ENCODE measurements around the gene FGF14. TPM values are rescaled to one million over a fixed set of nuclear protein-coding genes. Genes with fewer than 3 reads are reported as not detected.

The FGF14 gene
- total and polyA plus RNA-seq, 2 of the 4 experiments (the other 2 are of a cell fraction): under 0.01 TPM; not detected in 1

DNA sequence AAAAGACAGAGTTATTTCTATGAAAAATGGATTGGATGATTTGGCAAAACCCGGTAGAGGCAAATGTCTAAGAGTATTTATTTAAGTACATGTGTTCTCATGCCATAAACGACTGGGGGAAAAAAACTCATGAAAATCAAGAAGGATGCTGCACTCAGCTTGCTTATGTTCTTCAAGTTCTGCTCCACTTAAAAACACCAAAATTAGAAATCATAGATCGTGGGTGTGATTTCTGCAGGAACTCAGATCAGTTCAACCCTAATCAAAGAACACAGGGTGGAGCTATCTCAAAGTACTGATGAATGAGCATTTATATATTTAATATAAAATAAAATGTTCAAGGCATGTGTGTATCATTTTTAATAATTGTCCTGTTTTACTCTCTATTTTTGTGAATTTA lies 103.8 kb downstream of the FGF14 start:
- H2AFZ ChIP-seq (replicated peaks; ENCODE audit: low read length, poor library complexity): no peak overlapping the region
- no peak for TF ChIP-seq CHD1 (IDR thresholded peaks at IDR 0.05; ENCODE audit: low read depth, low read length)
- TF ChIP-seq CEBPB (IDR thresholded peaks at IDR 0.05; ENCODE audit: low read depth, low read length): no peak
- TF ChIP-seq MAFK (IDR thresholded peaks at IDR 0.05; ENCODE audit: low read depth, low read length): no peak
- TF ChIP-seq RFX5 (IDR thresholded peaks at IDR 0.05; ENCODE audit: low read depth, low read length): no peak
- TF ChIP-seq, protein P1, sequence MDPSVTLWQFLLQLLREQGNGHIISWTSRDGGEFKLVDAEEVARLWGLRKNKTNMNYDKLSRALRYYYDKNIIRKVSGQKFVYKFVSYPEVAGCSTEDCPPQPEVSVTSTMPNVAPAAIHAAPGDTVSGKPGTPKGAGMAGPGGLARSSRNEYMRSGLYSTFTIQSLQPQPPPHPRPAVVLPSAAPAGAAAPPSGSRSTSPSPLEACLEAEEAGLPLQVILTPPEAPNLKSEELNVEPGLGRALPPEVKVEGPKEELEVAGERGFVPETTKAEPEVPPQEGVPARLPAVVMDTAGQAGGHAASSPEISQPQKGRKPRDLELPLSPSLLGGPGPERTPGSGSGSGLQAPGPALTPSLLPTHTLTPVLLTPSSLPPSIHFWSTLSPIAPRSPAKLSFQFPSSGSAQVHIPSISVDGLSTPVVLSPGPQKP (IDR thresholded peaks at IDR 0.05; ENCODE audit: borderline replicate concordance, low read depth, low read length): no peak
- no peak for TF ChIP-seq MXI1 (IDR thresholded peaks at IDR 0.05; ENCODE audit: borderline replicate concordance, low read depth, low read length)
- no peak for TF ChIP-seq BHLHE40 (IDR thresholded peaks at IDR 0.05; ENCODE audit: low read depth, low read length)
- H3K9ac ChIP-seq (ENCODE audit: low read depth, low read length): no peak overlapping the region
- H3K23ac ChIP-seq (ENCODE audit: low read depth, low read length): no peak overlapping the region
- intact Hi-C loops (cut with micrococcal nuclease) (no loop called here), in situ Hi-C loops (cut with MboI; ENCODE audit: low sequenced_read_pairs) (no loop called here), dilution Hi-C loops (cut with HindIII; ENCODE audit: low sequenced_read_pairs, unreplicated experiment) (no loop called here)
- H2BK15ac ChIP-seq (ENCODE audit: low read depth, low read length): no peak overlapping the region
- BruUV-seq (replicated peaks): no TSS peak
- H3K56ac ChIP-seq (ENCODE audit: extremely low read depth, insufficient read depth, low read length): no peak overlapping the region
- peaks cover 3% of the 10 kb centered on the region for H3K27me3 ChIP-seq (ENCODE audit: control insufficient read depth, insufficient read depth, low read length)
- no peak overlapping the region for H3K18ac ChIP-seq (ENCODE audit: low read depth, low read length)
- ChIA-PET CTCF (no interaction called here), POLR2A (ENCODE audit: unreplicated experiment) (no interaction called here)
- no peak overlapping the region for H2BK5ac ChIP-seq (ENCODE audit: low read depth, low read length, poor library complexity, severe bottlenecking)
- no peak overlapping the region for H3K14ac ChIP-seq (replicated peaks; ENCODE audit: low read depth, low read length)
- no peak overlapping the region for H2BK120ac ChIP-seq (ENCODE audit: low read depth, low read length)
- H2AK5ac ChIP-seq (ENCODE audit: low read depth, low read length): no peak overlapping the region
- no peak overlapping the region for H3K4me3 ChIP-seq (ENCODE audit: insufficient read depth, low read depth, low read length)
- H3K4me2 ChIP-seq (ENCODE audit: low read depth, low read length): no peak overlapping the region
- H4K20me1 ChIP-seq (ENCODE audit: insufficient read depth, low read length): no peaks in the 10 kb centered on the region
- no peaks in the 10 kb centered on the region for H3K9me3 ChIP-seq (ENCODE audit: control insufficient read depth, insufficient read depth, low read length)
- no peaks in the 10 kb centered on the region for H3K9me1 ChIP-seq (ENCODE audit: insufficient read depth, low read length)
- ATAC-seq (ENCODE audit: low read depth): no peak
- no peak overlapping the region for H4K91ac ChIP-seq (ENCODE audit: insufficient read depth, low read depth, low read length)
- no peak for DNase-seq
- H3K4ac ChIP-seq (ENCODE audit: low read depth, low read length): no peak overlapping the region
- H3K27ac ChIP-seq (ENCODE audit: insufficient read depth, low read length): no peak overlapping the region
- no CpG with 5 or more reads among the region's 3 CpGs for WGBS, 2 experiments (ENCODE audit: extremely low coverage in 2 of 2, insufficient read length in 1 of 2)
- no peak overlapping the region for H4K8ac ChIP-seq (ENCODE audit: low read depth in 2 of 2, low read length in 2 of 2)
- H2BK20ac ChIP-seq (ENCODE audit: low read depth, low read length): no peak overlapping the region
- H2AK9ac ChIP-seq (replicated peaks; ENCODE audit: low read depth, low read length, poor library complexity): no peak overlapping the region
- H3K79me1 ChIP-seq (ENCODE audit: low read depth in 1 of 2, low read length in 2 of 2): no peaks in the 10 kb centered on the region
- H3K4me1 ChIP-seq (ENCODE audit: control insufficient read depth, insufficient read depth, low read length): peaks cover 6% of the 10 kb centered on the region
- H3K36me3 ChIP-seq (ENCODE audit: control insufficient read depth, insufficient read depth, low read length): no peaks in the 10 kb centered on the region
- no peak overlapping the region for H4K5ac ChIP-seq (ENCODE audit: low read depth, low read length)

All from IMR-90 (cell line).